GM11168 (cell line): Measurements from ENCODE around the gene FAM50A.

Experiments used
- in situ Hi-C: fragments of 300-500 bp; cut with MboI; formaldehyde crosslinking; loops from one replicate; pipeline ENCODE4 v1.12.0; 2022; ENCODE audit warnings: low sequenced_read_pairs; ENCODE audit not compliant: unreplicated experiment

FAM50A gene

DNA sequence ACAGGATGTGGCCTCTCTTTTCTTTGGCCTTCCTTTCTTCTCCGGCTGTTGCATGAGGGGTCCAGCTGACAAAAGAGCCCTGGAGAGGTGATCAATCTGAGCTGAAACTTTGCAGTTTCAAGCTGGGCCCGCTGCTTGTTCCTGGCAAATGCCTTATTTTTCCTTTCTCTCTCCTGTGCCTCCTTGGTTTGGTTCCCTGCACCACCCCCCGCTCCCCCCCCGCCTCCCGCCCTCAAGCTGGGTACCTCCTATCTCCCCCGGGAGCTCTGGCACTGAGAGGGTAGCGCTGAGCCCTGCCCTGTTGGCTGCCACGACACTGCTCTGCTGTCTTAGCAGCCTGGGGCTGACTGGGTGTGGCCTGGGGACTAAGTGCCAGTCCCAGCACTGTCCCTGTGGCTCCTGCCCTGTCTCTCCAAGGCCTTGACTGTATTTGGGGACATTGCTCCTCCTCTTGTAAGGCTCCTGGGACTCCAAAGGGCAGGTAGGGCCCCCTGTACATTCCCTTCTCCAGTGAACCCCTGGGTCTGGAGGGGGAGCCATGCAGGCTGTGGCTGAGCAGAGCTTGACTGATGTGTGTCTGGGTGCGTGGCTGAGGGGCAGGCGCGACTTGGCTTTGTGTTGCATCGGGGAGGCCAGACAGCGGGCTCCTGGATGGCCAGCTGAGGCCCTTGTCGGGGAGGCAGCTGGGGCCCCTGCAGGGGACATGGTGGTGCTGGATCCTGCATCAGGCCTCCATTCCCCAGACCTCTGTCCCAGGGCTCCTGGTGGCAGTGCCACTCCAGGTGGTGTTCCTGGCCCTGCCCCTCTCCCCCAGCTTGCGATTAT, 15.2 kb downstream of the FAM50A start:
- in situ Hi-C loops, result no loop called here

DNA sequence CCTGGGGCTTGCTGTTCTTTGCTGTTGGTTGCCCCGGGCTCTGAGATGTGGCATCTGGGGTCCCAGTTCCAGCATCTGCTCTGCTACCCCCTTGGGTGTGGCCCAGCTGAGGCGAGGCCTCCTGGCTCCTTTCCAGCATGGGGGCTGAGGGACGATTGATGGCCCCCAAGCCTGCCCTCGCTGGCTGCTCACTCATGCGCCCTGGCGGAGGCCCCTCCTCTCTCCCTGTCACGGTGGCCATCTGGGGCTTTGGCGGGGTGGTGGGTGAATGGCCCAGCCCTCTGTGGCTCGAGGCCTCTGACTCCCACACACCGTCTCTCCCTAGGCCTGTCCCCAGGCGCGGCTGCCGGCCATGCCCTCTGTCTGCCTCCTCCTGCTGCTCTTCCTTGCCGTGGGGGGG, 15.9 kb downstream of the FAM50A start:
- in situ Hi-C loops, result no loop called here

DNA sequence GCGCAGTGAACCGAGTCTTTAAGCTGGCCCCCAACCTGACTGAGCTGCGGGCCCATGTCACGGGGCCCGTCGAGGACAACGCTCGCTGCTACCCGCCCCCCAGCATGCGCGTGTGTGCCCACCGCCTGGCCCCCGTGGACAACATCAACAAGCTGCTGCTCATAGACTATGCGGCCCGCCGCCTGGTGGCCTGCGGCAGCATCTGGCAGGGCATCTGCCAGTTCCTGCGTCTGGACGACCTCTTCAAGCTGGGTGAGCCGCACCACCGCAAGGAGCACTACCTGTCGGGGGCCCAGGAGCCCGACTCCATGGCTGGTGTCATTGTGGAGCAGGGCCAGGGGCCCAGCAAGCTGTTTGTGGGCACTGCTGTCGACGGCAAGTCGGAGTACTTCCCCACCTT, 16.4 kb downstream of the FAM50A start:
- in situ Hi-C loops, result no loop called here

DNA sequence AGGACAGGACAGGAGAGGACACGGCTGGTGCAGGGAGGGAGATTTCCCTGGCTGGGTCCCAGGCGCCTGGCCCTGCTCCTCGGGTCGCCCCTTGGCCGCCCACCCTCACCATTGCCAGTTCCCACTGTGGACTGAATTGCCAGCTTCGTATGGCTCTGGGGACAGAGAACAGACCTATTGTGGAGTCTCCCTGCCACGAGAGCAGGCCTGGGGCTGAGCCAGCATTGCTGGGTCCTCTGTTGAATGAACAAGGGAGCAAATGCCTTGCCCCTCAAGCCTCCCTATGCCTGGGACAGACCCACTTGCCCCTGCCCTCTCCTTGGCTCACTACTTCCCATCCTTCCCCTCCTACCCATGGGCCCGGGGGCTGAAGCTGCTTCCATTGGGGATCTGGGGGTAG, 18.5 kb downstream of the FAM50A start:
- in situ Hi-C loops, result no loop called here

DNA sequence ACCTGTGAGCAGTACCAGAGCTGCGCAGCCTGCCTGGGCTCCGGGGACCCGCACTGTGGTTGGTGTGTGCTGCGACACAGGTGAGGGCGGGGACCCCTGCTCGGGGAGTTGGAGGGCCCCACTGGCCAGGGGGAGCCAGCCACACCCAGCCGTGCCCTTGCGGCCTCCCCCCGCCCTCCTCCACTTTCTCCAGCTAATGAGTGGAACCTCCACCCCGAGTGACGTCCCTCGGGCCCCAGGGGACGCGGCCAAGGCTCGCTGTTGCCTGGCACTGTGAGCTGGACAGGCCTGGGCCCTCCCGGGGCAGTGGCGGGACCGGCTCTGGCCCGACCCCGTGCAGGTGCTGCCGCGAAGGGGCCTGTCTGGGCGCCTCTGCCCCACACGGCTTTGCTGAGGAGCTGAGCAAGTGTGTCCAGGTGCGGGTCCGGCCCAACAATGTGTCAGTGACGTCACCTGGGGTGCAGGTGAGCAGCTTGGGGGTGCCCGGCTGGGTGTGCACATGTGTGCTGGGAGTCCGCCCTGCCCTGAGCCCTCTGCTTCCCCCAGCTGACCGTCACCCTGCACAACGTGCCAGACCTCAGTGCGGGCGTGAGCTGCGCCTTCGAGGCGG, 19.8 kb downstream of the FAM50A start:
- in situ Hi-C loops, result no loop called here

DNA sequence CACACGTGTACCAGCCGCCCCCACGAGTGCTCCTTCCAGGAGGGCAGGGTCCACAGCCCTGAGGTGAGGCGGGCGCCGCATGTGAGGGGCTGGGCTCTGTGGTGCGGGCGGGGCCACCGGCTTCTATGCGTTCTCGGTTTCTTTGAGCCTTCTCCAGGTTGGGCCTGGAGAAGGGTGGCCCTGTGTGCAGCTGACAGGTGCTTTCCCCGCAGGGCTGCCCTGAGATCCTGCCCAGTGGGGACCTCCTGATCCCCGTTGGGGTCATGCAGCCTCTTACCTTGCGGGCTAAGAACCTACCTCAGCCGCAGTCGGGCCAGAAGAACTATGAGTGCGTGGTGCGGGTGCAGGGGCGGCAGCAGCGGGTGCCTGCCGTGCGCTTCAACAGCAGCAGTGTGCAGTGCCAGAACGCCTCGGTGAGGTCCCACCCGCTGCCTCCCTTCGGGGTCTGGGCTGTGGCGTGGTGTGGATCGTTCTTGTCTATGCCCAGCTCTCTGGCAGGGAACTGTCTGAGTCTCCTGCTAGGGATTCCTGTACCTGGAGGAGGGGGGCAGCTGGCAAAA, 20.9 kb downstream of the FAM50A start:
- in situ Hi-C loops, result no loop called here

DNA sequence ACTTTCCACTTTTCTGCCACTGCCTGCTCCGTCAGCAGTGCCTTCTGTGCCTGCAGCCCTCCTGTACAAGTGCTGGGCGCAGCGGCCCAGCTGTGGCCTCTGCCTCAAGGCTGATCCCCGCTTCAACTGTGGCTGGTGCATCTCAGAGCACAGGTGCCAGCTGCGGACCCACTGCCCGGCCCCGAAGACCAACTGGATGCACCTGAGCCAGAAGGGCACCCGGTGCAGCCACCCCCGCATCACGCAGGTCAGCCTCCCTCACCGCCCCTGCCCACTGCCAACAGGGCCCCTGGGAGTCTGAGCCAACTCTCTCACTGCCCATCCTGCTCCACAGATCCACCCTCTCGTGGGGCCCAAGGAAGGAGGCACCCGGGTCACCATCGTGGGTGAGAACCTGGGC, 21.7 kb downstream of the FAM50A start:
- in situ Hi-C loops, result no loop called here

DNA sequence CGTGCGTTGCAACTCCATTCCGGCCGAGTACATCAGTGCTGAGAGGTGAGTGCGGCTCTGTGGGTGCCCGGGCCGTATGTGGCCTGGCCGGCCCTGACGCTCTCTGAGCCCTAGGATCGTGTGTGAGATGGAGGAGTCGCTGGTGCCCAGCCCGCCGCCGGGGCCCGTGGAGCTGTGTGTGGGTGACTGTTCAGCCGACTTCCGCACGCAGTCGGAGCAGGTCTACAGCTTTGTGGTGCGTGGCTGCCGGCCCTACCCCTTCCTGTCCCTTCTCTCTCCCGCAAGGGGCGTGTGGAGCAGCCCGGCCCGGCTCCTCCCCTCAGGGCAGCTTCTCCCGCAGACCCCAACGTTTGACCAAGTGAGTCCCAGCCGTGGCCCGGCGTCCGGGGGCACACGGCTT, 22.1 kb downstream of the FAM50A start:
- in situ Hi-C loops, result no loop called here

DNA sequence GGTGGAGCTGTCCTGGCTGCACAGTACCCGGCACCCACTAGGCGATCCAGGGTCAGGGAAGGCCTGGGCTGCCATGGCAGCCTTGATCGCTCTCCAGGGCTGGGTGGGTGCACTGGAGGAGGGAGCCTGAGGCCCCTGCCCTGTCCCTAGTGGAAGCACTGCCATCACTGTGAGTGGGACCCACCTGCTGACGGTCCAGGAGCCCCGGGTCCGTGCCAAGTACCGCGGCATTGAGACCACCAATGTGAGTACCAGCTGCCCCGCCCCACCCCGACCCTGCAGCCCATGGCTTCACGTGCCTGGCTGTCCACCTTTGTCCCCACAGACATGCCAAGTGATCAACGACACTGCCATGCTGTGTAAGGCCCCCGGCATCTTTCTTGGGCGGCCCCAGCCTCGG, 23.0 kb downstream of the FAM50A start:
- in situ Hi-C loops, result no loop called here

DNA sequence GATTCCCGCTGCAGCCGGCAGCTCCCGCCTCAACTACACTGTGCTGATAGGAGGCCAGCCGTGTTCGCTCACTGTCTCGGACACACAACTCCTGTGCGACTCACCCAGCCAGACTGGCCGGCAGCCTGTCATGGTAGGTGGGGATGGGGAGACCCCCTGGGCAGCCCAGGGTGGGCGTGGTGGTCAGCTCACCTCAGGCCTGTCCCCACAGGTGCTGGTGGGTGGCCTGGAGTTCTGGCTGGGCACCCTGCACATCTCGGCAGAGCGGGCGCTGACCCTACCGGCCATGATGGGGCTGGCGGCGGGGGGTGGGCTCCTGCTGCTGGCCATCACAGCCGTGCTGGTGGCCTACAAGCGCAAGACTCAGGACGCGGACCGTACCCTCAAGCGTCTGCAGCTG, 23.6 kb downstream of the FAM50A start:
- in situ Hi-C loops, result no loop called here

DNA sequence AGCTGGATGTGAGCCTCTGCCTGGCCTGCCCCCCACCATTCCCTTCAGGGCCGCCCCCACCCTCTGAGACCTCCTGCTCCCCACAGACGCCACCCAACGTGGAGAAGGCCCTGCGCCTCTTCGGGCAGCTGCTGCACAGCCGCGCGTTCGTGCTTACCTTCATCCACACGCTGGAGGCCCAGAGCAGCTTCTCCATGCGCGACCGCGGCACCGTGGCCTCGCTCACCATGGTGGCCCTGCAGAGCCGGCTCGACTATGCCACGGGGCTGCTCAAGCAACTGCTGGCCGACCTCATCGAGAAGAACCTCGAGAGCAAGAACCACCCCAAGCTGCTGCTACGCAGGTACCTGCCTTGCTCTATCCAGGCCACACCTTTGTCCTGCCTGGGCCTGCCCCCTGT, 24.3 kb downstream of the FAM50A start:
- in situ Hi-C loops, result no loop called here

DNA sequence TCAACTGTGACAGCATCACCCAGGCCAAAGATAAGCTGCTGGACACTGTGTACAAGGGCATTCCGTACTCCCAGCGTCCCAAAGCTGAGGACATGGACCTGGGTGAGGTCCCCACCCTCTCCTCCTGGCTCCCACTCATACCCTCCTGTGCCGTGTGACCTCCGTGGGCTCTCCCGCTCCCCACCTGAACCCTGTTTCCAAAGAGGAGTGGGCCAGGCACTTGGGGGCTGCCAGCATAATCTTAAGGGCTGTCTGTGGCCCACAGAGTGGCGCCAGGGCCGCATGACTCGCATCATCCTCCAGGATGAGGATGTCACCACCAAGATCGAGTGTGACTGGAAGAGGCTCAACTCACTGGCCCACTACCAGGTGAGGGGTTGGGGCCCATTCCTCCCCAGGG, 25.2 kb downstream of the FAM50A start:
- in situ Hi-C loops, result no loop called here

DNA sequence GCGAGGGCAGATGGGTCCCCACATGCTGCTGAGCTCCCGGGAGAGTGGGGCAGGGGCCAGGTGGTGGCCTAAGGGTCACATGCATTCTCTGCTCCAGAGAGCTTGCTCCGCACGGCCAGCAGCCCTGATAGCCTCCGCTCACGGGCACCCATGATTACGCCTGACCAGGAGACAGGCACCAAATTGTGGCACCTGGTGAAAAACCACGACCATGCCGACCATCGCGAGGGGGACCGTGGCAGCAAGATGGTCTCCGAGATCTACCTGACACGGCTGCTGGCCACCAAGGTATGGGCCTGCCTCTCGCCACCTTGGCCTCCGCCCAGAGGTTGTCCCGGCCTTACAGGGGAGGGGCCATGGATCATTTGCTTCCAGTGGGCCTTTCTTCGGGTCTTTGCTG, 25.9 kb downstream of the FAM50A start:
- in situ Hi-C loops, result no loop called here

DNA sequence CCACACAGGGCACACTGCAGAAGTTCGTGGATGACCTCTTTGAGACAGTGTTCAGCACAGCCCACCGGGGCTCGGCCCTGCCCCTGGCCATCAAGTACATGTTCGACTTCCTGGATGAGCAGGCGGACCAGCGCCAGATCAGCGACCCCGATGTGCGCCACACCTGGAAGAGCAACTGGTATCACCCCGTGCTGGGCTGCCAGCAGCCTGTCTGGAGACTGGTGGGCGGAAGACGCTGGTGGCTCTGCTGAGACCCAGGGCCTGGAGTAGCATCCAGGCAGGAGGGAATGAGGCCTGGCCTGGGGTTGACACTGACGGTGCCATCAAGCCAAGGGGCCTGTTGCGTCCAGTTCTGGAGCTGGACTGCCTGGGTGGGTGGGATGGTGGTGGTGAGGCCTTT, 26.5 kb downstream of the FAM50A start:
- in situ Hi-C loops, result no loop called here

DNA sequence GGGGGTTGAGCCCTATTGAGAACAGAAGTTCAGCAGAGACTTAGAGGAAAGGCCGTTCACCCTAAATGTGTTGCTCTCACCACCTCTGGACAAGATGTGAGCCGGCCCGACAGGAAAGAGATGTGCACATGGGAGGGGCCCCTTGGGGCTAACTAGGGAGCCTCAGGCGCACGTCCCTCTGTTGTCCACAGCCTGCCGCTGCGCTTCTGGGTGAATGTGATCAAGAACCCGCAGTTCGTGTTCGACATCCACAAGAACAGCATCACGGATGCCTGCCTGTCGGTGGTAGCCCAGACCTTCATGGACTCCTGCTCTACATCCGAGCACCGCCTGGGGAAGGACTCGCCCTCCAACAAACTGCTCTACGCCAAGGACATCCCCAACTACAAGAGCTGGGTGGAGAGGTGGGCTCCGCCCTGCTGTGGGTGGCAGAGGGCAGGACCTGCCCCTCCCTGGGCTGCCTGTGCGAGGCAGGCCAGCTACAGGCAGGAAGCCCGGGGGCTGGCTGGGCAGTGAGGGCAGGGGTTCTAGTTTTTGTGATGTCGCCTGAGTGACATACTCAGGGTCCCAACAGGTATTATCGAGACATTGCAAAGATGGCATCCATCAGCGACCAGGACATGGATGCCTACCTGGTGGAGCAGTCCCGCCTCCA, 27.1 kb downstream of the FAM50A start:
- in situ Hi-C loops, result no loop called here

DNA sequence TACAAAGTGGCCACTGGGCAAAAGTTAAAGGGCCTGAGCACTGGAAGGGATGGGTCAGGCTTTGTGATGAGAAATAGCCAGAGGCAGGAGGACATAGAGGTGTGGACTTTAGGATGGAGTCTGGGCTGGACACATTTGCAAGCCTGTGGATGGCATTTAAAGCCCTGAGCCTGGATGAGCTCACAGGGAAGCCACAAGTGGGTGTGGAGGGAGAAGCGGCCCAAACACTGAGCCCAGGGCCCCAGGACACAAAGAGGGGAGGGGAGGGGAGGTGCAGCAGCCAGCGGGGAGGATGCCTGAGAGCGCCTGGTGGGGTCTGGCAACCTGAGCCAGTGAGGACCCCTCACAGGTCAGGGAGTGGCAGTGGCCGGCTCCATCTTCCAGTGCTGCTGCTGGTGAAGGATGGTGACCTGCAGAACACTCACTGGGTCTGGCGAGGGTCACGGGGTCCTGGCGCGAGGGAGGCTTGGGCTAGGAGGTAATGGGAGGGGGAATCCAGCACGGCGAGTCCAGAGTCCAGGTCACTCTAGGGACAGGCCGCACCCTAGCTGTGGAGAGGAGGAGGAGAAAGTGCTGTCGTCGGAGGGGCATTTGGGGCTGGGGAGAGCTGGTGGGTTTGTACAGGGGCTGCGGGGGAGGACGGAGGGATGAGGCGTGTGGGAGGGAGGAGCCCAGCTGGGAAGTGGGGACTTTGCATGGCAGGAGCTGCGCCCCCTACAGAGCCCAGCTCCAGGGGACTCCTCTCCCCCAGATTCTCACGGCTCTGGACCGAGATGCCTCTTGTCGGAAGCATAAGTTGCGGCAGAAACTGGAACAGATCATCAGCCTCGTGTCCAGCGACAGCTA, 28.1 kb downstream of the FAM50A start:
- in situ Hi-C loops, result no loop called here

DNA sequence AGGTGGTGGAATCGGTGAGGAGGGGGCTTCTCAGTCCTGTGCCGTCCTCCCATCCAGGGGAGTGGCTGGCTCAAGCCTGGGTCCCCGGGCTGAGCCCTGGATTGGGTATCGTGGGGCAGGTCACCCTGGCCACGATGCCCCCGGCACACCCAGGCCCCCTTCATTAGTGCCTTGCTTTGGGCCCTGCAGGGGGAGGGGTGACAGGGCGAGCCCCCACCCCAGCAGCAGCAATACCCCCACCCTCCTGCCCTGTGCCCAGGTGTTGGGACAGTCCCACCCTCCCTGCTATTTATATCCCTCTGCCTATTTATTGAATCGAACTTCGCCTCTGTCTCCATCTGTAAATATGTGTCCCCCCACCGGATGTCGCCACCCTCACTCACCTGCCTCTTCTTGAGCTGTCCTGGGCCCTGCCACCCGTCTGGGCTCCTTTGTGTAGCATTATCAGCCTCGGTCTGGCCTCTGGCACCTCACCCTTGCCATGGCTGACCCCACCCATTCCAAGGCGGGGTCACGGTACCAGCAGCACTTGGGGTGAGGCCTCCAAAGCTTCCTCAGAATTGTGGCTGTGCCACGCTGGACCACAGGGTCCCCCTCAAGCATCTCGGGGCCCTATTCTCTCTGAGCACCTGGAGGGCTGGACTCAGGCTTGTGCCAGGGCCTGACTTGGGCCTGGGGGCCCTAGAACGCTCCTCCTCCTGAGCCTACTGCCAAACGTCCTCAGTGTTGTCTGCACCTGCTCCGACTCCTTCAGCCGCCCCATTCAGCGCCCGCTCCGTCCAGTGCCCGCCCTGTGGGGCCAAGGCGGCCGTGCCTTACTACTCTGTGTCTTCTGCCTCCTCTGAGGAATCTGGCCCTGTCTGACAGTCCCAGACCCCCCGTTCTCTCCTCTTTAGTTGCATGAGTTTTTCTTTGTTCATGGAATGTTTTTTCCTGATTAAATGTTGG, 29.0 kb downstream of the FAM50A start:
- in situ Hi-C loops, result no loop called here

DNA sequence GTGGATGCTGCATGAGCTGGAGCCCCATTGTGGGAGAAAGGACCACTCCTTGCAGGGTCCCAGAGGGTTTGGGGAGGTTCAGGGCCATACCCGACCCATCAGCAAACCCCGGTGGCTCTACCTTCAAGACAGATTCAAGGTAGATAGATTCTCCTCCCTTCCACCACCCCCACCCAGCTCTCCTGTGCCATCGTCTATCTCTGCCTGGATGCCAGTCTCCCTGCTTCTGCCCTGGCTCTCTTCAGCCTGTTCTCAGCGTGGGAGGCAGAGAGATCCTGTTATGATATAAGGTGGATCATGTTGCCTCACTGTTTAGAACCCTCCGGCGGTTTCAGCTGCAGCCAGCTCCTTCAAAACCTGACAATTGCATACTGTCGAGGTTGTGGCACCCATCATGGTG, 29.7 kb downstream of the FAM50A start:
- in situ Hi-C loops, result no loop called here

DNA sequence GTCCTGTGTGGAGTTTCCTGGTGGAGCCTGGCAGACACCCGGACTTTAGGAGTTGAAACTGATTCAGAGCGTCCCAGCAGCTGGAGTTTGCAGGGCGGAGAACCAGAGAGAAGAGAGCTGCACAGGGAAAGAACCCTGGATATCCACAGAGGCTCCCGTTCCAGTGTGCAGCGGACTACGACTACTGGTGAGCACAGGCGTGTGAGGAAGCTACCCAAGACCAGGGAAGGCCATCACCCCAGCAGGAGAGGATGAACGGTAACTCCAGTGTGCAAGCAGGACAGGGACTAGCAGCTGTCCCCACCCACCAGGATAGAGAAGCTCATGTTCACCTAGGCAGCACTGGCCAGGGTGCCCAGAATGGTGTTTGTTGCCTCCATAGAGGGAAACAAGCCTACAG, 32.9 kb downstream of the FAM50A start:
- in situ Hi-C loops, result no loop called here
